ENCODE data around the gene SLC30A2.

SLC30A2 gene

DNA sequence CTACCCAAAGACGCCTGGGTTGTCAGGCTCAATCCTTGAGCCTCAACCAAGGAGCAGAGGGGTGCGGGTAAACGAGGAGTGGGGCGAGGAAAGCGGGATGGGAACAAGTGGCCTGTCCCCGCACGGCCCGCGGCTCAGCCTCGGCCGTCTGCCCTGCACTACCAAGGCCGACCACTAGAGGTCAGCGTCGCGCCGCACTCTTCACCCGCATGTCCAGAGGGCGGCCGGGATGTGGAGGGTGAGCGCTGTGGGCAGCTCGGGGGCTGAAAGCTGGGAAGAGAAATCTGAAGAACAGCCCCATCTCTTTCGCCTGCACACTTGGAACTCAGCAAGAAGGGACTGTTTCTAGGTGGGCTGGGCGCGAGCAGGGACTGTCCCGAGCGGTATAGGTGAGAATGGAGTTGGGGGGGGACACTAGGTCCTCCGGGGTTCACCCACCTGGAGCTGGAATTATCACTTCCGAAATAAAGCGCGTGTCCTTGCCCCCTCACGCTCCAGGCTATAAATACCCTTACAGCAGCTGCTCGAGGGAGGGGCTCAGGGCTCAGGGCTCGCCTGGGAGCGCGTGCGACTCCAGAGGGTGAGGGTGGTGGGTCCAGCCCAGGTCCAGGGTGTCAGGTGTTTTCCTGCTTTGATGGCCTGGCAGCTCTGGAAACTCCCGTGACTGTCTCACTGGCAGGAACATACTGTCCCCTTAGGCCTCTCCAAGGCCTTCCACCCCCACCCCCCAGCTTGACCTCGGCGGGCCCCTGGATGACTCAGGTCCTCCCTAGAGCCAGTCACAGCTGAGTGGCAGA is 9.8 kb downstream of the SLC30A2 start:
- TF ChIP-seq, protein P1, sequence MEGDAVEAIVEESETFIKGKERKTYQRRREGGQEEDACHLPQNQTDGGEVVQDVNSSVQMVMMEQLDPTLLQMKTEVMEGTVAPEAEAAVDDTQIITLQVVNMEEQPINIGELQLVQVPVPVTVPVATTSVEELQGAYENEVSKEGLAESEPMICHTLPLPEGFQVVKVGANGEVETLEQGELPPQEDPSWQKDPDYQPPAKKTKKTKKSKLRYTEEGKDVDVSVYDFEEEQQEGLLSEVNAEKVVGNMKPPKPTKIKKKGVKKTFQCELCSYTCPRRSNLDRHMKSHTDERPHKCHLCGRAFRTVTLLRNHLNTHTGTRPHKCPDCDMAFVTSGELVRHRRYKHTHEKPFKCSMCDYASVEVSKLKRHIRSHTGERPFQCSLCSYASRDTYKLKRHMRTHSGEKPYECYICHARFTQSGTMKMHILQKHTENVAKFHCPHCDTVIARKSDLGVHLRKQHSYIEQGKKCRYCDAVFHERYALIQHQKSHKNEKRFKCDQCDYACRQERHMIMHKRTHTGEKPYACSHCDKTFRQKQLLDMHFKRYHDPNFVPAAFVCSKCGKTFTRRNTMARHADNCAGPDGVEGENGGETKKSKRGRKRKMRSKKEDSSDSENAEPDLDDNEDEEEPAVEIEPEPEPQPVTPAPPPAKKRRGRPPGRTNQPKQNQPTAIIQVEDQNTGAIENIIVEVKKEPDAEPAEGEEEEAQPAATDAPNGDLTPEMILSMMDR (conservative IDR thresholded peaks at IDR 0.05; ENCODE audit: control insufficient read depth, insufficient read depth, low read depth, low read length) = peak; percentile 78
- peak; percentile 49 for DNase-seq (ENCODE audit: low read depth)
- H3K4me3 ChIP-seq (ENCODE audit: control insufficient read depth, low read depth, low read length) = peak overlapping the region; percentile 78

DNA sequence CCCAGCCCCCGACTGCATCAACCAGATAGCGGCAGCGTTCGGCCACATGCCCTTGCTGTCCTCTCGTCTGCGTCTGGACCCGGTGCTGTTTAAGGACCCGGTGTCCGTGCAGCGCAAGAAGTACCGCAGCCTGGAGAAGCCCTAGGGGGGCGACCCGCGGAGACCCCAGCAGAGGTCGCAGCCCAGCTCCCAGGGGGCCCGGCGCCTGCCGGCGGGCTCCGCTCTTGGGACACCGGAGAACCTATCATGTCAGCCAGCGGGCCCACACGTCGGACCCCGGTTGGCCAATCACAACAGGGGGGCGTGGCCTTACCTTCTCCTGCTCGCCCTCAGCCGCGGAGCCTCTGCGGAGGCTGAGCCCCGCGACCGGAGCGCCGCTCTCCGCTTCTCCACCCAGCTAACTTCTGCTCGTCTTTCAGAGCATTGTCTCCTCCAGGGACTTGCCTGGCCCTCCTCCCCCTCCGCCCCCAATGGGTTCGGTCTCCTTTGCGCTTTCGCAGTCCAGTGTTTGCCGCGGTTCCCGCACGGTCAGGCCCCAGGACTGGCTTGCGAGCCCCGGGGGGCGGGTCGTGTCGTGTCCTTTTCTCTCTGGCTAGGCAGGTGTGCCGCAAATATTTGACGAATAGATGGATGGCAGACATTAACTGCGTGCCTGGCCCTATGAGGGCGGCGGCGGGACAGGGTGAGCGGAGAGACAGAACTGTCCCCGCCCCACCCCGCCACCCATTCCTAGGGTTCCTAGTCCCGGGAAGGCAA is 10.5 kb downstream of the SLC30A2 start:
- TF ChIP-seq, protein P1 (conservative IDR thresholded peaks at IDR 0.05; ENCODE audit: control insufficient read depth, insufficient read depth, low read depth, low read length) = no peak
- DNase-seq (ENCODE audit: low read depth) = peak; percentile 86
- H3K4me3 ChIP-seq (ENCODE audit: control insufficient read depth, low read depth, low read length) = peak overlapping the region; percentile 78

DNA sequence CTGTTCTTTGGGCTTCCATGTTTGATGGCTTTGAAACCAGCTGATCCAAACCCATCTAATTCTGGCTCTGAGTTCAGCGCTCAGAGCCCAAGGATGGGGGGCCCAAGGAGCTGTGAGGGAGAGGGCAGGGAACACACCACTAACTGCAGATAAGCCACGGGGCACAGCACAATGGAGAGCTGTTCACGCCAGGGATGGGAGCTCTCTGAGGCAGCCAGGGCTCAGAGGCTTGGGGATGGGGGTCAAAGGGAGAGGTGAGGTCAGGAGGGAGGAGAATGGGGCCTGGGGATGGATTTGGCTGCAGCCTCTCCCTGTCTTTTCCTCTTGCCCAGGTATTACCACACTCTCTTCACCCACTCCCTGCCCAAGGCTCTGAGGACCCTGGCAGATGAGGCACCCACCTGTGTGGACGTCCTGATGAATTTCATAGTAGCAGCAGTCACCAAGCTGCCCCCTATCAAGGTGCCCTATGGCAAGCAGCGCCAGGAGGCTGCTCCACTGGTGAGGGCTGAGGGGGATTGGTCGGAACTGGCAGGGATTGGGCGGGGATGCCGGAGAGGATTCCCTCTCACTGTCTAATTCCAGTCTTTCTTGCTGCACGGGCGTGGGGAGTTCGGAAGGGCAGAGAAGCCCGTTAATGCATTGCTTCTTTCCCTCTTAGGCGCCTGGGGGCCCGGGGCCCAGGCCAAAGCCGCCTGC is 11.3 kb downstream of the SLC30A2 start:
- no peak for DNase-seq (ENCODE audit: low read depth)
- TF ChIP-seq, protein P1 (conservative IDR thresholded peaks at IDR 0.05; ENCODE audit: control insufficient read depth, insufficient read depth, low read depth, low read length) = no peak
- peak overlapping the region; percentile 78 for H3K4me3 ChIP-seq (ENCODE audit: control insufficient read depth, low read depth, low read length)

DNA sequence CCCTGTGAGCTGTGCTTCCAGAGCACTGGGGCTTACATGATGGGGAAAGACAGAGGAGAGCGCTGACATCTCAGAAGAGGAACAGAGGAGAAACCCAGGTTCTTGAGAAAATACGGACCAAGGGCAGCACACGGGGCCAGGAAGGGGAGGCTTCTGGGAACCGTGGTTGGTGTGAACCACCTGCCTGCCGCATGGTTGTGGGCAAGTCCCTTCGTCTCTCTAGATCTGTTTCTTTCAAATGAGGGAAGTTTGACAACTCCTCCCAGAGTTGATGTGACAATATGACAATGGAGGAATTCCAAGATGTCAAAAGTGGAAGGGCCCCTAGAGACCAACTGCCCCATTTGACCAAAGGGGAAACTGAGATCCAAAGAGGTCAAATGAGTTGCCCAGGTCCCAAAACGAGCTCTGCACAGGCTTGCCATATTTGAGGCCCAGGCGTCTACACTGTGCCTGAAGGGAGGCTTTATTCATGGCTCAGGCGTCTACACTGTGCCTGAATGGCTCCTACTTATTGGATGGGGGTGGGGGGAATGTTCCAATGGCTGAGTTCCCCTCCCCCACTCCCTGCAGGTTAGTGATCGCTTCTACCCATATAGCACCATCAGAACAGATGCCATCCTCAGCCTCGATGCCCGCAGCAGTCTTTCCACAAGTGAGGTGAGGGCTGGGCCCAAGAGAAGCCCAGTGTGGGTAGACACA is 13.1 kb downstream of the SLC30A2 start:
- no peak overlapping the region for H3K4me3 ChIP-seq (ENCODE audit: control insufficient read depth, low read depth, low read length)
- TF ChIP-seq, protein P1 (conservative IDR thresholded peaks at IDR 0.05; ENCODE audit: control insufficient read depth, insufficient read depth, low read depth, low read length) = no peak
- no peak for DNase-seq (ENCODE audit: low read depth)

DNA sequence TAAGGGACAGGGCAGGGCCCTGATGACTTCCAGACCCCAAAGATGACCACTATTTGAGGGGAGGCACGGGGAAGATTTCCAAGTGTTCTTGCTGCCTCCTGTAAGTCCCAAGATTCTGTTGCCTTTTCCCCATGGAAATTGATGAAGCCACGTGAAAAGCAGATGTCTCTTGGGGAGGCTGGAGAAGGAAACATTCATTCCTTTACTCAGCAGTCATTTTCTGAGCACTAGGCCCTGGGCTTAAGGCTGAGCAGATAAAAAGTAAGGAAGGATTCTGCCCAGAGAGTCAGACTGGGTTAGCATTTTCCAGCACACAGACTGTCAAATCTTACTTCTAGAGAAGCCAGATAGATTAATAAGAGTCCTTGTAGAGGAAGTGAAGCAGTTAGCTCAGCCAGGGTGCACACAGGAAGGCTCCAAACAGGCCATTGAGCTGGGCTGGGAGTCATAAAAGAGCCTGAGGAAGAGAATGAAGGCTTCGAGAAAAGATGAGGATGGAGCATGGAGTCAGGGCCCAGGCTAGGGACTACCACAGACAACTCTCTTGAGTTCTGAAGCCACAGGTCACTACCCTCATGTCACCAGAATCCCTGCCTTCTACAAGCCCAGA is 14.2 kb downstream of the SLC30A2 start:
- TF ChIP-seq, protein P1 (conservative IDR thresholded peaks at IDR 0.05; ENCODE audit: control insufficient read depth, insufficient read depth, low read depth, low read length) = no peak
- peak; percentile 59 for DNase-seq (ENCODE audit: low read depth)
- no peak overlapping the region for H3K4me3 ChIP-seq (ENCODE audit: control insufficient read depth, low read depth, low read length)

DNA sequence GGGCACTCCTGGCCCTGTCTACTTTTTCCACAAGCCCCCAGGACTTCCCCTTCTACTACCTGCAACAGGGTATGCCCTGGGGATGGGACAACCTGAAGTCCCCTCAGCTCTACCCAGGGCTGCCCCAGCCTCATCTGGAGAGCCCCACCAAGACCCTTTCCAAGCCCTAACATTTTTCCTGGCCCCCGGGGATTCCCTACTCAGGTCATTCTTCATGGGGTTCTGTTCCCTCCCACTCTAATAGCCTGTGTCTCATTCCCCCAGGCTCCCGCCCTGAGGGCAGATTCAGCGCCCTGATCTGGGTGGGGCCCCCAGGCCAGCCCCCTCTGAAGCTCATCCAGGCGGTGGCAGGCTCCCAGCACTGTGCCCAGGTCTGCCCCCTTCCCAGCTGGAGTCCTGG is 14.7 kb downstream of the SLC30A2 start:
- DNase-seq (ENCODE audit: low read depth) = no peak
- H3K4me3 ChIP-seq (ENCODE audit: control insufficient read depth, low read depth, low read length) = no peak overlapping the region
- TF ChIP-seq, protein P1 (conservative IDR thresholded peaks at IDR 0.05; ENCODE audit: control insufficient read depth, insufficient read depth, low read depth, low read length) = no peak
